Endothelial cell of umbilical vein (primary cell): ENCODE measurements around the gene NLGN1. TPM values are rescaled to one million over a fixed set of nuclear protein-coding genes. Genes with fewer than 3 reads are reported as not detected.

Source experiments
- BruUV-seq: library from RNA; stranded (reverse); fragments of 400-500 nt; replicated peaks from 2 replicates; lab custom pipeline; 2021; lab: Mats Ljungman, UMichigan
- CTCF ChIA-PET: fragments of 300-600, 350-600 bp; sonication (Branson Sonifier 250); formaldehyde crosslinking; loops from one replicate; lab custom pipeline; 2021; ENCODE audit warnings: antibody characterized with exemption, inconsistent platforms; lab: Charles Lee
- POLR2A ChIA-PET: fragments of 300-600, 350-600 bp; sonication (Branson Sonifier 250); formaldehyde crosslinking; loops from one replicate; lab custom pipeline; 2021; ENCODE audit warnings: antibody characterized with exemption, inconsistent platforms; lab: Charles Lee
- DNase-seq: peaks from one replicate; pipeline ENCODE4 v3.0.0-alpha.2; 2011; ENCODE audit warnings: low read depth, low spot score
- FAIRE-seq: peaks from 2 replicates; lab custom pipeline; 2011; peaks lifted over from hg19 to GRCh38; lab: Jason Lieb, UNC
- H2AFZ ChIP-seq: 2 replicates; pipeline ENCODE4 v1.6.0; 2012; ENCODE audit warnings: low read depth, low read length, control low read depth, inconsistent platforms
- H3K27ac ChIP-seq: 2 replicates; pipeline ENCODE4 v1.5.1; 2011; ENCODE audit warnings: low read depth, mild to moderate bottlenecking, control low read depth, low read length, moderate library complexity; ENCODE audit not compliant: insufficient read depth
- H3K27me3 ChIP-seq, 2 experiments: 2 replicates each; pipeline versions ENCODE4 v1.6.0 to v1.6.1; 2011; ENCODE audit warnings: low read length in 2 of 2, mixed read lengths in 1 of 2; ENCODE audit not compliant: control insufficient read depth in 2 of 2, insufficient read depth in 2 of 2
- H3K36me3 ChIP-seq, 2 experiments: 2 replicates in 1 of 2; 3 replicates in 1 of 2; pipeline ENCODE4 v1.5.1; 2011; ENCODE audit warnings: low read length in 2 of 2, mild to moderate bottlenecking in 1 of 2, moderate library complexity in 1 of 2; ENCODE audit not compliant: control insufficient read depth in 2 of 2, insufficient read depth in 2 of 2; ENCODE audit errors: extremely low read depth in 1 of 2
- H3K4me1 ChIP-seq: 3 replicates; pipeline ENCODE4 v1.5.1; 2011; ENCODE audit warnings: mild to moderate bottlenecking, low read length; ENCODE audit not compliant: control insufficient read depth, insufficient read depth; ENCODE audit errors: extremely low read depth
- H3K4me2 ChIP-seq: 2 replicates; pipeline ENCODE4 v1.6.1; 2011; ENCODE audit warnings: low read length, control low read depth, mixed read lengths; ENCODE audit not compliant: insufficient read depth
- H3K4me3 ChIP-seq, 3 experiments: fragments of 200-600 bp in 1 of 3; sonication (generic), shearing (Covaris generic) in 1 of 3; replicated peaks in 1 of 3; 2 replicates each; pipeline ENCODE4 v1.5.1; 2011 to 2016; ENCODE audit warnings: control low read depth in 3 of 3, low read length in 3 of 3, mild to moderate bottlenecking in 2 of 3, inconsistent platforms in 1 of 3, low read depth in 1 of 3, moderate library complexity in 1 of 3; ENCODE audit not compliant: insufficient read depth in 1 of 3
- H3K79me2 ChIP-seq: 2 replicates; pipeline ENCODE4 v1.6.0; 2012; ENCODE audit warnings: low read length, inconsistent platforms; ENCODE audit not compliant: control insufficient read depth, insufficient read depth
- H3K9ac ChIP-seq: replicated peaks from 2 replicates; pipeline ENCODE3; 2011; ENCODE audit warnings: low read length, control low read depth; ENCODE audit not compliant: insufficient read depth; ENCODE audit errors: extremely low read depth
- H3K9me1 ChIP-seq: replicated peaks from 3 replicates; pipeline ENCODE4 v1.6.0; 2011; ENCODE audit warnings: mild to moderate bottlenecking, low read length; ENCODE audit not compliant: control insufficient read depth, insufficient read depth; ENCODE audit errors: extremely low read depth
- H3K9me3 ChIP-seq: replicated peaks from 2 replicates; pipeline ENCODE4 v1.5.1; 2012; ENCODE audit warnings: low read length, inconsistent platforms; ENCODE audit not compliant: control insufficient read depth, insufficient read depth
- H4K20me1 ChIP-seq: replicated peaks from 2 replicates; pipeline ENCODE3; 2011; ENCODE audit warnings: mild to moderate bottlenecking, low read length; ENCODE audit not compliant: control insufficient read depth, insufficient read depth; ENCODE audit errors: extremely low read depth
- CTCF ChIP-seq, 2 donors: IDR thresholded peaks; 1 replicate in 1 of 2; 2 replicates in 1 of 2; pipeline ENCODE4 v1.5.1; 2011; ENCODE audit warnings: low read length in 2 of 2, mild to moderate bottlenecking in 2 of 2, moderate library complexity in 2 of 2, control low read depth in 1 of 2, inconsistent platforms in 1 of 2, low read depth in 1 of 2; ENCODE audit not compliant: insufficient read depth in 1 of 2; ENCODE audit errors: extremely low read depth in 1 of 2
- EZH2 ChIP-seq: IDR thresholded peaks from 2 replicates; pipeline ENCODE4 v1.6.1; 2012; ENCODE audit warnings: borderline replicate concordance, low read depth, mild to moderate bottlenecking, moderate library complexity, low read length, inconsistent platforms; ENCODE audit not compliant: severe bottlenecking
- FOS ChIP-seq: IDR thresholded peaks from 2 replicates; pipeline ENCODE4 v1.6.1; 2011; ENCODE audit warnings: mild to moderate bottlenecking, low read length, moderate library complexity, borderline replicate concordance; ENCODE audit not compliant: insufficient read depth
- GATA2 ChIP-seq: IDR thresholded peaks from 2 replicates; pipeline ENCODE4 v1.7.0; 2011; ENCODE audit warnings: low read depth, mild to moderate bottlenecking, moderate library complexity, mixed read lengths, low read length; ENCODE audit not compliant: insufficient read length, insufficient read depth
- JUN ChIP-seq: IDR thresholded peaks from 2 replicates; pipeline ENCODE4 v1.6.1; 2011; ENCODE audit warnings: borderline replicate concordance, low read depth; ENCODE audit not compliant: insufficient read length, insufficient read depth
- MAX ChIP-seq: IDR thresholded peaks from 2 replicates; pipeline ENCODE4 v1.6.1; 2011; ENCODE audit not compliant: insufficient read depth, insufficient read length
- MYC ChIP-seq: IDR thresholded peaks from one replicate; pipeline ENCODE4 v1.6.1; 2011; ENCODE audit warnings: mild to moderate bottlenecking, low read depth, low read length
- POLR2A ChIP-seq: IDR thresholded peaks from 2 replicates; pipeline ENCODE4 v1.6.1; 2012; ENCODE audit warnings: low read depth, mild to moderate bottlenecking, control low read depth, low read length
- POLR2AphosphoS5 ChIP-seq: IDR thresholded peaks from 2 replicates; pipeline ENCODE4 v1.6.1; 2012; ENCODE audit warnings: low read depth, mild to moderate bottlenecking, control low read depth, low read length, moderate library complexity; ENCODE audit not compliant: insufficient read depth
- dilution Hi-C: fragments of 300-500 bp; cut with MboI; formaldehyde crosslinking; loops from one replicate; pipeline ENCODE4 v1.15.0; 2019; ENCODE audit warnings: low sequenced_read_pairs; ENCODE audit not compliant: extremely low pct_ligation_motif_present
- intact Hi-C: fragments of 100-400 bp; cut with micrococcal nuclease; formaldehyde crosslinking; loops from one replicate; pipeline ENCODE4 v1.10.0; 2022
- polyA plus RNA-seq, 4 experiments: library from polyadenylated mRNA; depleted of rRNA in 3 of 4; stranded (reverse) in 3 of 4; unstranded in 1 of 4; fragments of >200 nt; gene quantifications; 2 replicates each; pipeline versions ENCODE4 v1.2.1 to v1.2.3, GENCODE V29; 2011 to 2012; ENCODE audit warnings: missing spikeins in 1 of 4
- total RNA-seq: library from RNA; stranded (reverse); gene quantifications from 2 replicates; pipeline ENCODE4 v1.2.3, GENCODE V29; 2021

The NLGN1 gene
- total and polyA plus RNA-seq, 2 donors (not counting 3 experiments of a cell fraction or from before 2014, with no cell fraction given) = 7.9 to 16.3 TPM

GRCh38 chr3:173529062-173529711 is 131.6 kb downstream of the NLGN1 start:
- Histone ChIP-seq H3K4me3 (no peak overlapping the region), H3K9ac (no peak overlapping the region), H3K27me3 (no peaks in the 10 kb centered on the region), H3K27ac (no peak overlapping the region), H3K4me1 (no peaks in the 10 kb centered on the region), H4K20me1 (no peaks in the 10 kb centered on the region), H3K9me1 (no peaks in the 10 kb centered on the region), H3K4me2 (no peak overlapping the region), H2AFZ (no peak overlapping the region), H3K9me3 (no peaks in the 10 kb centered on the region), H3K79me2 (no peaks in the 10 kb centered on the region), H3K36me3 (no peaks in the 10 kb centered on the region)
- TF ChIP-seq CTCF (IDR thresholded peaks at IDR 0.05; ENCODE audit: extremely low read depth in 1 of 2, insufficient read depth in 1 of 2, low read depth in 1 of 2, low read length in 2 of 2) = peak; percentile 36 to 37
- TF ChIP-seq FOS = no peak
- BruUV-seq = no TSS peak
- dilution Hi-C loops (no loop called here), intact Hi-C loops (no loop called here)
- DNase-seq = no peak
- no peak for FAIRE-seq
- POLR2A ChIA-PET = no interaction called here
- CTCF ChIA-PET = interaction anchor here (1.7 kb wide), 1 partner anchor 21 kb away, joined by 4 read pairs; no protein-coding TSS in a partner anchor

- Histone ChIP-seq H2AFZ (no peak overlapping the region), H3K36me3 (no peaks in the 10 kb centered on the region), H3K9me1 (no peaks in the 10 kb centered on the region), H3K9ac (no peak overlapping the region), H3K4me3 (no peak overlapping the region), H3K4me2 (no peak overlapping the region), H3K4me1 (no peaks in the 10 kb centered on the region), H3K27ac (no peak overlapping the region), H3K79me2 (no peaks in the 10 kb centered on the region), H4K20me1 (no peaks in the 10 kb centered on the region), H3K27me3 (no peaks in the 10 kb centered on the region), H3K9me3 (no peaks in the 10 kb centered on the region)
- dilution Hi-C loops (no loop called here), intact Hi-C loops (no loop called here)
- DNase-seq (no peak), FAIRE-seq (no peak)
- no peak for TF ChIP-seq CTCF (IDR thresholded peaks at IDR 0.05; ENCODE audit: extremely low read depth in 1 of 2, insufficient read depth in 1 of 2, low read depth in 1 of 2, low read length in 2 of 2)
- no peak for TF ChIP-seq GATA2
- TF ChIP-seq JUN = no peak
- no peak for TF ChIP-seq EZH2
- TF ChIP-seq MAX = no peak
- TF ChIP-seq POLR2A = no peak
- TF ChIP-seq POLR2AphosphoS5 = no peak
- TF ChIP-seq MYC = no peak
- TF ChIP-seq FOS = no peak
- CTCF ChIA-PET = interaction anchor here (1.0 kb wide), 1 partner anchor 11 kb away, joined by 3 read pairs; no protein-coding TSS in a partner anchor
- POLR2A ChIA-PET = no interaction called here
- BruUV-seq = no TSS peak
Observed at GRCh38 chr3:173531602-173532001, 134.1 kb downstream of the NLGN1 start.
